SK-N-SH treated with all-trans-retinoic acid at 6 μM for 48 hours (cell line): ENCODE data around the gene CMTM2.

Experiments
- ATAC-seq: fragments of 200-7000 bp; cut with Tn5 transposase; 3 replicates; pipeline ENCODE4 v1.9.1; 2020; ENCODE audit warnings: mild to moderate bottlenecking, moderate library complexity
- ARNTL ChIP-seq: fragments of 450-650 bp; formaldehyde crosslinking; IDR thresholded peaks from 2 replicates; pipeline ENCODE4 v1.5.0; 2020; ENCODE audit warnings: low read depth, mild to moderate bottlenecking, moderate library complexity, borderline replicate concordance
- CSDC2 ChIP-seq: fragments of 250-450 bp; sonication (Bioruptor Pico); IDR thresholded peaks from 2 replicates; pipeline ENCODE4 v1.5.0; 2020; ENCODE audit warnings: mild to moderate bottlenecking, moderate library complexity
- CSRNP3 ChIP-seq: fragments of 250-450 bp; sonication (Bioruptor Pico); IDR thresholded peaks from 2 replicates; pipeline ENCODE4 v1.5.1; 2021; ENCODE audit warnings: mild to moderate bottlenecking, moderate library complexity
- ESRRG ChIP-seq: fragments of 250-450 bp; sonication (Bioruptor Pico); IDR thresholded peaks from 2 replicates; pipeline ENCODE4 v1.6.1; 2021; ENCODE audit warnings: mild to moderate bottlenecking
- GLIS3 ChIP-seq: fragments of 250-450 bp; sonication (Bioruptor Pico); IDR thresholded peaks from 2 replicates; pipeline ENCODE4 v1.5.0; 2020; ENCODE audit warnings: mild to moderate bottlenecking, moderate library complexity
- ISL1 ChIP-seq: fragments of 250-450 bp; sonication (Bioruptor Pico); IDR thresholded peaks from 2 replicates; pipeline ENCODE4 v2.1.2; 2022; ENCODE audit warnings: mild to moderate bottlenecking, moderate library complexity
- OSR1 ChIP-seq: fragments of 250-450 bp; sonication (Bioruptor Pico); IDR thresholded peaks from 2 replicates; pipeline ENCODE4 v1.8.0; 2022; ENCODE audit warnings: moderate library complexity, mild to moderate bottlenecking, inconsistent platforms
- PPARA ChIP-seq: fragments of 250-450 bp; sonication (Bioruptor Pico); IDR thresholded peaks from 2 replicates; pipeline ENCODE4 v1.5.0; 2020; ENCODE audit warnings: mild to moderate bottlenecking, borderline replicate concordance
- RARB ChIP-seq: fragments of 250-450 bp; sonication (Bioruptor Pico); IDR thresholded peaks from 2 replicates; pipeline ENCODE4 v1.8.0; 2021; ENCODE audit warnings: mild to moderate bottlenecking, moderate library complexity
- SNAI2 ChIP-seq: fragments of 250-450 bp; sonication (Bioruptor Pico); IDR thresholded peaks from 2 replicates; pipeline ENCODE4 v1.5.0; 2020; ENCODE audit warnings: mild to moderate bottlenecking, moderate library complexity
- TCF4 ChIP-seq: fragments of 250-450 bp; sonication (Bioruptor Pico); IDR thresholded peaks from 2 replicates; pipeline ENCODE4 v1.8.0; 2021; ENCODE audit warnings: mild to moderate bottlenecking, moderate library complexity, borderline replicate concordance
- TOX ChIP-seq: fragments of 250-450 bp; sonication (Bioruptor Pico); IDR thresholded peaks from 2 replicates; pipeline ENCODE4 v1.8.0; 2021; ENCODE audit warnings: mild to moderate bottlenecking, moderate library complexity, borderline replicate concordance
- ZC3H10 ChIP-seq: fragments of 250-450 bp; sonication (Bioruptor Pico); IDR thresholded peaks from 2 replicates; pipeline ENCODE4 v1.5.1; 2021; ENCODE audit warnings: mild to moderate bottlenecking, moderate library complexity
- ZFP3 ChIP-seq: fragments of 250-450 bp; sonication (Bioruptor Pico); IDR thresholded peaks from 2 replicates; pipeline ENCODE4 v1.5.0; 2020; ENCODE audit warnings: mild to moderate bottlenecking, moderate library complexity
- ZFP30 ChIP-seq: fragments of 450-650 bp; formaldehyde crosslinking; IDR thresholded peaks from 2 replicates; pipeline ENCODE4 v1.5.0; 2022; ENCODE audit warnings: mild to moderate bottlenecking, moderate library complexity
- ZNF565 ChIP-seq: fragments of 450-650 bp; formaldehyde crosslinking; conservative IDR thresholded peaks from 2 replicates; pipeline ENCODE4 v1.5.0; 2020; ENCODE audit warnings: low read depth, mild to moderate bottlenecking, moderate library complexity
- ZNF70 ChIP-seq: fragments of 450-650 bp; formaldehyde crosslinking; IDR thresholded peaks from 2 replicates; pipeline ENCODE4 v1.5.0; 2020; ENCODE audit warnings: mild to moderate bottlenecking, moderate library complexity
- ZNF8 ChIP-seq: fragments of 450-650 bp; formaldehyde crosslinking; IDR thresholded peaks from 2 replicates; pipeline ENCODE4 v1.5.0; 2020; ENCODE audit warnings: mild to moderate bottlenecking, moderate library complexity
- TF ChIP-seq, protein P1 (sequence below): fragments of 250-450 bp; sonication (Bioruptor Pico); IDR thresholded peaks from 2 replicates; pipeline ENCODE4 v1.5.0; 2020; ENCODE audit warnings: mild to moderate bottlenecking, moderate library complexity
- TF ChIP-seq, protein P2 (sequence below): fragments of 250-450 bp; sonication (Bioruptor Pico); IDR thresholded peaks from 2 replicates; pipeline ENCODE4 v1.8.0; 2021; ENCODE audit warnings: low read depth, mild to moderate bottlenecking, moderate library complexity, borderline replicate concordance
- TF ChIP-seq, protein P3 (sequence below): fragments of 250-450 bp; sonication (Bioruptor Pico); IDR thresholded peaks from 2 replicates; pipeline ENCODE4 v1.8.0; 2020; ENCODE audit warnings: mild to moderate bottlenecking, moderate library complexity, borderline replicate concordance

Gene CMTM2

GRCh38 chr16:66551348-66551759, 27.9 kb upstream of the CMTM2 start:
- peak; percentile 25 for ATAC-seq
- TF ChIP-seq ZNF70, result no peak
- no peak for TF ChIP-seq OSR1
- TF ChIP-seq TCF4 (CRISPR knock-in tag), result no peak
- TF ChIP-seq, protein P1, sequence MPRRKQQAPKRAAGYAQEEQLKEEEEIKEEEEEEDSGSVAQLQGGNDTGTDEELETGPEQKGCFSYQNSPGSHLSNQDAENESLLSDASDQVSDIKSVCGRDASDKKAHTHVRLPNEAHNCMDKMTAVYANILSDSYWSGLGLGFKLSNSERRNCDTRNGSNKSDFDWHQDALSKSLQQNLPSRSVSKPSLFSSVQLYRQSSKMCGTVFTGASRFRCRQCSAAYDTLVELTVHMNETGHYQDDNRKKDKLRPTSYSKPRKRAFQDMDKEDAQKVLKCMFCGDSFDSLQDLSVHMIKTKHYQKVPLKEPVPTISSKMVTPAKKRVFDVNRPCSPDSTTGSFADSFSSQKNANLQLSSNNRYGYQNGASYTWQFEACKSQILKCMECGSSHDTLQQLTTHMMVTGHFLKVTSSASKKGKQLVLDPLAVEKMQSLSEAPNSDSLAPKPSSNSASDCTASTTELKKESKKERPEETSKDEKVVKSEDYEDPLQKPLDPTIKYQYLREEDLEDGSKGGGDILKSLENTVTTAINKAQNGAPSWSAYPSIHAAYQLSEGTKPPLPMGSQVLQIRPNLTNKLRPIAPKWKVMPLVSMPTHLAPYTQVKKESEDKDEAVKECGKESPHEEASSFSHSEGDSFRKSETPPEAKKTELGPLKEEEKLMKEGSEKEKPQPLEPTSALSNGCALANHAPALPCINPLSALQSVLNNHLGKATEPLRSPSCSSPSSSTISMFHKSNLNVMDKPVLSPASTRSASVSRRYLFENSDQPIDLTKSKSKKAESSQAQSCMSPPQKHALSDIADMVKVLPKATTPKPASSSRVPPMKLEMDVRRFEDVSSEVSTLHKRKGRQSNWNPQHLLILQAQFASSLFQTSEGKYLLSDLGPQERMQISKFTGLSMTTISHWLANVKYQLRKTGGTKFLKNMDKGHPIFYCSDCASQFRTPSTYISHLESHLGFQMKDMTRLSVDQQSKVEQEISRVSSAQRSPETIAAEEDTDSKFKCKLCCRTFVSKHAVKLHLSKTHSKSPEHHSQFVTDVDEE (CRISPR knock-in tag), result no peak
- TF ChIP-seq SNAI2 (CRISPR knock-in tag), result no peak
- TF ChIP-seq, protein P2, sequence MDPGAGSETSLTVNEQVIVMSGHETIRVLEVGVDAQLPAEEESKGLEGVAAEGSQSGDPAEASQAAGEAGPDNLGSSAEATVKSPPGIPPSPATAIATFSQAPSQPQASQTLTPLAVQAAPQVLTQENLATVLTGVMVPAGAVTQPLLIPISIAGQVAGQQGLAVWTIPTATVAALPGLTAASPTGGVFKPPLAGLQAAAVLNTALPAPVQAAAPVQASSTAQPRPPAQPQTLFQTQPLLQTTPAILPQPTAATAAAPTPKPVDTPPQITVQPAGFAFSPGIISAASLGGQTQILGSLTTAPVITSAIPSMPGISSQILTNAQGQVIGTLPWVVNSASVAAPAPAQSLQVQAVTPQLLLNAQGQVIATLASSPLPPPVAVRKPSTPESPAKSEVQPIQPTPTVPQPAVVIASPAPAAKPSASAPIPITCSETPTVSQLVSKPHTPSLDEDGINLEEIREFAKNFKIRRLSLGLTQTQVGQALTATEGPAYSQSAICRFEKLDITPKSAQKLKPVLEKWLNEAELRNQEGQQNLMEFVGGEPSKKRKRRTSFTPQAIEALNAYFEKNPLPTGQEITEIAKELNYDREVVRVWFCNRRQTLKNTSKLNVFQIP (CRISPR knock-in tag), result no peak
- no peak for TF ChIP-seq GLIS3 (CRISPR knock-in tag)
- no peak for TF ChIP-seq CSRNP3 (CRISPR knock-in tag)
- TF ChIP-seq ESRRG, result no peak
- no peak for TF ChIP-seq ISL1 (CRISPR knock-in tag)
- TF ChIP-seq ZFP30 (CRISPR knock-in tag), result no peak
- no peak for TF ChIP-seq CSDC2 (CRISPR knock-in tag)
- no peak for TF ChIP-seq ZNF8 (CRISPR knock-in tag)
- TF ChIP-seq ZNF565 (CRISPR knock-in tag), result no peak
- TF ChIP-seq ARNTL (CRISPR knock-in tag), result no peak
- no peak for TF ChIP-seq ZFP3
- TF ChIP-seq RARB (CRISPR knock-in tag), result no peak
- no peak for TF ChIP-seq PPARA

GRCh38 chr16:66551788-66552285, 27.4 kb upstream of the CMTM2 start:
- no peak; the same call in 2 of the 3 replicates for ATAC-seq
- no peak for TF ChIP-seq ARNTL (CRISPR knock-in tag)
- no peak for TF ChIP-seq SNAI2 (CRISPR knock-in tag)
- TF ChIP-seq ZC3H10 (CRISPR knock-in tag), result no peak
- no peak for TF ChIP-seq GLIS3 (CRISPR knock-in tag)
- no peak for TF ChIP-seq ZNF70
- no peak for TF ChIP-seq ZFP30 (CRISPR knock-in tag)
- TF ChIP-seq ZFP3, result no peak
- no peak for TF ChIP-seq TCF4 (CRISPR knock-in tag)
- TF ChIP-seq, protein P3, sequence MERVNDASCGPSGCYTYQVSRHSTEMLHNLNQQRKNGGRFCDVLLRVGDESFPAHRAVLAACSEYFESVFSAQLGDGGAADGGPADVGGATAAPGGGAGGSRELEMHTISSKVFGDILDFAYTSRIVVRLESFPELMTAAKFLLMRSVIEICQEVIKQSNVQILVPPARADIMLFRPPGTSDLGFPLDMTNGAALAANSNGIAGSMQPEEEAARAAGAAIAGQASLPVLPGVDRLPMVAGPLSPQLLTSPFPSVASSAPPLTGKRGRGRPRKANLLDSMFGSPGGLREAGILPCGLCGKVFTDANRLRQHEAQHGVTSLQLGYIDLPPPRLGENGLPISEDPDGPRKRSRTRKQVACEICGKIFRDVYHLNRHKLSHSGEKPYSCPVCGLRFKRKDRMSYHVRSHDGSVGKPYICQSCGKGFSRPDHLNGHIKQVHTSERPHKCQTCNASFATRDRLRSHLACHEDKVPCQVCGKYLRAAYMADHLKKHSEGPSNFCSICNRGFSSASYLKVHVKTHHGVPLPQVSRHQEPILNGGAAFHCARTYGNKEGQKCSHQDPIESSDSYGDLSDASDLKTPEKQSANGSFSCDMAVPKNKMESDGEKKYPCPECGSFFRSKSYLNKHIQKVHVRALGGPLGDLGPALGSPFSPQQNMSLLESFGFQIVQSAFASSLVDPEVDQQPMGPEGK (CRISPR knock-in tag), result no peak
- TF ChIP-seq ZNF8 (CRISPR knock-in tag), result no peak
- TF ChIP-seq CSDC2 (CRISPR knock-in tag), result no peak
- TF ChIP-seq ESRRG, result no peak
- TF ChIP-seq OSR1, result no peak
- TF ChIP-seq TOX, result no peak
- TF ChIP-seq, protein P2 (CRISPR knock-in tag), result no peak
- TF ChIP-seq ISL1 (CRISPR knock-in tag), result no peak
